ENCODE data around the gene CACNA1C. TPM values are rescaled to one million over a fixed set of nuclear protein-coding genes. Genes with fewer than 3 reads are reported as not detected.
A peak's percentile ranks its signal among the peaks of the same experiment; 100 is the strongest.

CACNA1C gene
- total RNA-seq, 1 donor from 2014 or later = 102 TPM

DNA sequence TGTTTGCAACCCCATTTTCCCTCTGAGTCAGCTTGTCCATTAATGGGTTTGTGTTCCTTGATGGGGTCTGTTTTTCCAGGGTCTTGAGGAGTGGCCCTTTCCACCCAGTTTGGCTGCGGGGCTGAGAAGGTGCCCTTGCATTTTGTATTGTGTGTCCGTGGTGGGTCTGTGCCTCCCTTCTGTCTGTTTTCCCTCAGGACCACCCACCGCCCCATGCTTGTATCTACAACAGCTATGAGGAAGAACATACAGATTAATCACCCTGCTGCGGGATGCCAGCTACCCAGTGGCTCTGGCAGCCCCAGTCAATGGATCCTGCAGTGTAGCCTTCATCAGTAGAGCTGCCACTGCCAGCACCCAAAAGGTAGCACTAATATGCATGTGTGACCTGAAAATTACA lies 235.7 kb downstream of the CACNA1C start:
- H3K36me3 ChIP-seq = no peaks in the 10 kb centered on the region
- intact Hi-C loops (cut with DNase I) = loop anchor here (5.0 kb wide), 4 partner anchors 49 to 294 kb away; partner anchors contain the start of gene CACNA1C
- no peak overlapping the region for H3K4me3 ChIP-seq
- no peaks in the 10 kb centered on the region for H3K9me3 ChIP-seq
- H3K4me1 ChIP-seq = peaks cover 9 to 60% of the 10 kb centered on the region in 2 donors
- peak overlapping the region; percentile 77 to 87 for H3K27ac ChIP-seq
- H3K27me3 ChIP-seq = no peaks in the 10 kb centered on the region
- TF ChIP-seq, protein P1, sequence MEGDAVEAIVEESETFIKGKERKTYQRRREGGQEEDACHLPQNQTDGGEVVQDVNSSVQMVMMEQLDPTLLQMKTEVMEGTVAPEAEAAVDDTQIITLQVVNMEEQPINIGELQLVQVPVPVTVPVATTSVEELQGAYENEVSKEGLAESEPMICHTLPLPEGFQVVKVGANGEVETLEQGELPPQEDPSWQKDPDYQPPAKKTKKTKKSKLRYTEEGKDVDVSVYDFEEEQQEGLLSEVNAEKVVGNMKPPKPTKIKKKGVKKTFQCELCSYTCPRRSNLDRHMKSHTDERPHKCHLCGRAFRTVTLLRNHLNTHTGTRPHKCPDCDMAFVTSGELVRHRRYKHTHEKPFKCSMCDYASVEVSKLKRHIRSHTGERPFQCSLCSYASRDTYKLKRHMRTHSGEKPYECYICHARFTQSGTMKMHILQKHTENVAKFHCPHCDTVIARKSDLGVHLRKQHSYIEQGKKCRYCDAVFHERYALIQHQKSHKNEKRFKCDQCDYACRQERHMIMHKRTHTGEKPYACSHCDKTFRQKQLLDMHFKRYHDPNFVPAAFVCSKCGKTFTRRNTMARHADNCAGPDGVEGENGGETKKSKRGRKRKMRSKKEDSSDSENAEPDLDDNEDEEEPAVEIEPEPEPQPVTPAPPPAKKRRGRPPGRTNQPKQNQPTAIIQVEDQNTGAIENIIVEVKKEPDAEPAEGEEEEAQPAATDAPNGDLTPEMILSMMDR (IDR thresholded peaks at IDR 0.05) = no peak
- peak in 1 of 2 donors; percentile 59 for DNase-seq (ENCODE audit: low spot score in 2 of 2)

DNA sequence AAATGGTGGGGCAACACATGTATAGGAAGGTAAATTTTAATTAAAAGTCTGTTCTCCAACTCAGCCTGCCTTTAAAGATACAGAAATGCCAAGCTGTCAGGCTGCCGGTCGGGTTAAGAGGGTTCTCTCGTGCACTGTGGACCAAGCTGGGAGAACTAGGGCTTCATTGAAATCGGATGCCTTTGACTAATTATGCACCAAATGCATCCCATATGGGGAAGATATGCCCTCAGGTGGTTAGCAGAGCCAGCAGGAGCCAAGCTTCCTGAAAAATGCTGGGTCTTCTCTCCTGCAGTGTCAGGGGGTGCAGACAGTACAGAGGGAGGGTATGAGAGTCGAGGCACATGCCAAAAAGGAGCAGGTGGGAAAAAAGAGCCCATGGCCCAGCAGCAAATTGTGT lies 236.1 kb downstream of the CACNA1C start:
- Histone ChIP-seq H3K4me1 (peaks cover 10 to 56% of the 10 kb centered on the region in 2 donors), H3K27ac (peak overlapping the region; percentile 77 to 87), H3K4me3 (no peak overlapping the region), H3K27me3 (no peaks in the 10 kb centered on the region), H3K36me3 (no peaks in the 10 kb centered on the region), H3K9me3 (no peaks in the 10 kb centered on the region)
- TF ChIP-seq, protein P1 (IDR thresholded peaks at IDR 0.05) = no peak
- intact Hi-C loops (cut with DNase I) = loop anchor here (5.0 kb wide), 4 partner anchors 48 to 293 kb away; partner anchors contain the start of gene CACNA1C
- peak in 1 of 2 donors; percentile 40 for DNase-seq (ENCODE audit: low spot score in 2 of 2)

DNA sequence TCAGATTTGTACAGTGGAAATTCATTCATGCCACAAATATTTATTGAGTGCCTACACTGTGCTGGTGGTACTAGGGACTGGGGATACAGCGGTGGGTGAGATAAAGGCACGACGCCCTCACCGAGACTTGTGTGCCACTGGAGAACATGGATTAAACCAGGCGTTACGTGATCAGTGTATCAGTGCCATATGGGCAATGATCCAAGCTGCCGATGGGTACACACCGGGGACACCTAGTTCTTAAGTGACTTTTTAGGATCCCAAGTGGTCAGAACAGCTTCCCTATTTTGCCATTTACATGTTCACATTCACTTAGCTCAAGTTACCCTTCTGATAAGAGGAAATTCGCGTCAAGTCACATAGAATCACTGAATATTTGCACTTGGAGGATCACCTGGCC lies 236.7 kb downstream of the CACNA1C start:
- intact Hi-C loops (cut with DNase I) = loop anchor here (5.0 kb wide), 4 partner anchors 48 to 293 kb away; partner anchors contain the start of gene CACNA1C

DNA sequence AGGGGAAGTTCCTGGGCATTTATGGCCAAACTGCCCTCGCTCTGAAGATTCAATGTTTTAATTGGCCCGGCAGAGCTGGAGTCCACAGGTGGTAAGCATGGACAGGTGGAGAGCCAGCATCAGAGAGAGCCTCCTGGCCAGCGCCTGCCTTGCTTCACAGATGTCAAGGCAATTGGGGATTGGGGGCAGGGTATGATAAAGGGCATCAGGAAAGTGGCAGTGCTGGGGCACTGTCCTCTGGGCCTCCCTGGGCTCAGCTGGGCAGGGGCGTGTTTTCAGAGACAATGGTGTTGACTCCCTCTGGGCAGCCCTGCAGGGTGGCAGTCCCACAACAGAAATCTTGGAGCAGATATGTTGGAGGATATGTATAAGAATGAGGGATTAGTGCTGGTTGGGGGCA lies 237.3 kb downstream of the CACNA1C start:
- intact Hi-C loops (cut with DNase I) = no loop called here
- H3K27me3 ChIP-seq = no peaks in the 10 kb centered on the region
- H3K4me3 ChIP-seq = no peak overlapping the region
- H3K27ac ChIP-seq = peak overlapping the region; percentile 4 to 37
- no peaks in the 10 kb centered on the region for H3K9me3 ChIP-seq
- peaks cover 13 to 44% of the 10 kb centered on the region in 2 donors for H3K4me1 ChIP-seq
- TF ChIP-seq, protein P1 (IDR thresholded peaks at IDR 0.05) = no peak
- H3K36me3 ChIP-seq = no peaks in the 10 kb centered on the region
- DNase-seq (ENCODE audit: low spot score in 2 of 2) = peak in 1 of 2 donors; percentile 59

More for the DNA sequence above, 236.7 kb downstream of the CACNA1C start:
- TF ChIP-seq, protein P1 (IDR thresholded peaks at IDR 0.05) = no peak
- H3K9me3 ChIP-seq = no peaks in the 10 kb centered on the region
- H3K4me1 ChIP-seq = peaks cover 13 to 49% of the 10 kb centered on the region in 2 donors
- H3K36me3 ChIP-seq = no peaks in the 10 kb centered on the region
- H3K27me3 ChIP-seq = no peaks in the 10 kb centered on the region
- H3K27ac ChIP-seq = peak overlapping the region; percentile 5 to 37
- H3K4me3 ChIP-seq = no peak overlapping the region
- peak in 1 of 2 donors; percentile 62 for DNase-seq (ENCODE audit: low spot score in 2 of 2)

DNA sequence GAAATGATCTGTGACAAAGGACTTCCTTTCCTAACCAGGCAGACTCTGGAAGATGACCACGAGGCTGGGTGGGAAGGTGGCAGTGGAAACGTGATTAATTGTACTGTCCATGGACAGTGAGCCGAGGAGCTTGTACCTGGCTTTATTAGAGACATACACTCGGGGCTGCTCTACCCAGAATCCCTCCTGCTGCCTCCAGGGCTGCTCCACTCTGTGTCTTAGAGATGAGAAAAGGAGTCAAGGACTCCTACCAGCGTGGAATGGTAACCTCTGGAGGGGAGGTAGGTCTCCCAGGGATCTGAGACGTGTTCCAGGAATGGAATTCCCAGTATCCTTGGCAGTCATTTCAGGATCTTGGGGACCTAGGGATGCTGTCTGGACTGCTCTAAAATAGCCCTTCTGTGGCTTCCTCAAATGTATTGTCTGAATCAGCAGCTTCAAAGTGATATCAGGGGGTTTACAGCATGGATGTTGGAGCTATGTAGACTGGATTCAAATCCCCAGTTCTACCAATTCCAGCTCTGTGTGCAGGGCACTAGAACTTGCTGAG lies 237.8 kb downstream of the CACNA1C start:
- Histone ChIP-seq H3K4me1 (peaks cover 13 to 40% of the 10 kb centered on the region in 2 donors), H3K27ac (peak overlapping the region; percentile 4 to 20), H3K9me3 (no peaks in the 10 kb centered on the region), H3K36me3 (no peaks in the 10 kb centered on the region), H3K27me3 (no peaks in the 10 kb centered on the region), H3K4me3 (no peak overlapping the region)
- DNase-seq (ENCODE audit: low spot score in 2 of 2) = peak in 1 of 2 donors; percentile 54
- intact Hi-C loops (cut with DNase I) = no loop called here
- TF ChIP-seq, protein P1 (IDR thresholded peaks at IDR 0.05) = no peak
